Astrocyte of the cerebellum (primary cell): ENCODE measurements around the gene ETV5.
"Not testable (repeated sequence)": the region's sequence is repeated elsewhere in the genome, so short reads cannot be mapped to it uniquely, and the experiment has no call there.

Experiments used
- DNase-seq: peaks from one replicate; pipeline ENCODE4 v3.0.0-alpha.2; 2011; ENCODE audit warnings: low read depth
- H3K4me3 ChIP-seq: 2 replicates; pipeline ENCODE4 v1.5.1; 2011; ENCODE audit warnings: mild to moderate bottlenecking, low read depth, low read length, moderate library complexity
- CTCF ChIP-seq: IDR thresholded peaks from 2 replicates; pipeline ENCODE4 v1.5.1; 2012; ENCODE audit warnings: low read length, low read depth, moderate library complexity, mild to moderate bottlenecking; ENCODE audit errors: missing control alignments
- in situ Hi-C: cut with HindIII; loops from 2 replicates; pipeline ENCODE4 v1.10.0; 2017; ENCODE audit warnings: low sequenced_read_pairs

The ETV5 gene

GRCh38 chr3:186025161-186025560 lies 83.7 kb downstream of the ETV5 start:
- no peak overlapping the region for H3K4me3 ChIP-seq
- DNase-seq: peak; percentile 57
- TF ChIP-seq CTCF: no peak
- in situ Hi-C loops: no loop called here

GRCh38 chr3:186024210-186024609 lies 84.7 kb downstream of the ETV5 start:
- TF ChIP-seq CTCF: no peak
- no peak overlapping the region for H3K4me3 ChIP-seq
- in situ Hi-C loops: no loop called here
- no peak for DNase-seq

- no peak overlapping the region for H3K4me3 ChIP-seq
- no peak for DNase-seq
- TF ChIP-seq CTCF: no peak
- in situ Hi-C loops: no loop called here
Observed at GRCh38 chr3:186022931-186023330, 86.0 kb downstream of the ETV5 start.

GRCh38 chr3:186021673-186022362 lies 87.1 kb downstream of the ETV5 start:
- peak; percentile 89 for DNase-seq
- no peak for TF ChIP-seq CTCF
- in situ Hi-C loops: no loop called here
- no peak overlapping the region for H3K4me3 ChIP-seq

GRCh38 chr3:186021250-186021649 lies 87.6 kb downstream of the ETV5 start:
- in situ Hi-C loops, H3K4me3 ChIP-seq, DNase-seq: not testable (repeated sequence)

- H3K4me3 ChIP-seq, in situ Hi-C loops, DNase-seq: not testable (repeated sequence)
Observed at GRCh38 chr3:186019288-186019687, 89.6 kb downstream of the ETV5 start.

- TF ChIP-seq CTCF: no peak
- DNase-seq: no peak
- in situ Hi-C loops: no loop called here
- H3K4me3 ChIP-seq: no peak overlapping the region
Observed at GRCh38 chr3:186014866-186015265, 94.0 kb downstream of the ETV5 start.

GRCh38 chr3:186013312-186013711 lies 95.6 kb downstream of the ETV5 start:
- no peak for TF ChIP-seq CTCF
- in situ Hi-C loops: no loop called here
- DNase-seq: no peak
- no peak overlapping the region for H3K4me3 ChIP-seq
